Measurements from ENCODE around the gene AGAP2.

The AGAP2 gene

GRCh38 chr12:57738661-57739237 lies at the start of gene AGAP2:
TSS of gene AGAP2 (minus strand) at chr12:57738742. CDS start at chr12:57738246, 496 bp downstream.
- peak; percentile 64 for DNase-seq
- H3K36me3 ChIP-seq = no peaks in the 10 kb centered on the region
- H3K27ac ChIP-seq = no peak within 1 kb of the TSS
- H3K4me3 ChIP-seq (ENCODE audit: low read depth, low read length) = peak within 1 kb of the TSS; percentile 49
- peaks cover 20% of the 10 kb centered on the region for H3K27me3 ChIP-seq (ENCODE audit: insufficient read depth, low read depth, severe bottlenecking)
- TF ChIP-seq CTCF (IDR thresholded peaks at IDR 0.05; ENCODE audit: low read depth, low read length) = no peak
- H3K9me3 ChIP-seq (ENCODE audit: severe bottlenecking) = no peaks in the 10 kb centered on the region

GRCh38 chr12:57783861-57784260 lies 45.3 kb upstream of the AGAP2 start:
- H3K9me3 ChIP-seq (ENCODE audit: severe bottlenecking) = no peaks in the 10 kb centered on the region
- DNase-seq = no peak
- no peak overlapping the region for H3K4me3 ChIP-seq (ENCODE audit: low read depth, low read length)
- H3K27ac ChIP-seq = no peak overlapping the region
- no peak for TF ChIP-seq CTCF (IDR thresholded peaks at IDR 0.05; ENCODE audit: low read depth, low read length)
- H3K36me3 ChIP-seq = peaks cover 55% of the 10 kb centered on the region
- no peaks in the 10 kb centered on the region for H3K27me3 ChIP-seq (ENCODE audit: insufficient read depth, low read depth, severe bottlenecking)

GRCh38 chr12:57783466-57783801 lies 44.9 kb upstream of the AGAP2 start:
- Histone ChIP-seq H3K36me3 (peaks cover 53% of the 10 kb centered on the region), H3K27me3 (ENCODE audit: insufficient read depth, low read depth, severe bottlenecking) (no peaks in the 10 kb centered on the region), H3K27ac (no peak overlapping the region), H3K9me3 (ENCODE audit: severe bottlenecking) (no peaks in the 10 kb centered on the region), H3K4me3 (ENCODE audit: low read depth, low read length) (peak overlapping the region; percentile 93)
- TF ChIP-seq CTCF (IDR thresholded peaks at IDR 0.05; ENCODE audit: low read depth, low read length) = no peak
- DNase-seq = no peak

GRCh38 chr12:57782608-57783465 lies 44.3 kb upstream of the AGAP2 start, which contains the start of gene TSFM:
TSS of gene TSFM (plus strand) at chr12:57782787. CDS start at chr12:57782802, 15 bp downstream.
- Histone ChIP-seq H3K27ac (peak within 1 kb of the TSS; percentile 55), H3K36me3 (peaks cover 47% of the 10 kb centered on the region)
- peak; percentile 91 for TF ChIP-seq CTCF (IDR thresholded peaks at IDR 0.05; ENCODE audit: low read depth, low read length)

GRCh38 chr12:57782243-57782607 lies 43.7 kb upstream of the AGAP2 start:
- H3K4me3 ChIP-seq (ENCODE audit: low read depth, low read length) = no peak overlapping the region
- no peak for TF ChIP-seq CTCF (IDR thresholded peaks at IDR 0.05; ENCODE audit: low read depth, low read length)

More at GRCh38 chr12:57782608-57783465, 44.3 kb upstream of the AGAP2 start, which contains the start of gene TSFM:
- DNase-seq = peak; percentile 96
- peak within 1 kb of the TSS; percentile 93 for H3K4me3 ChIP-seq (ENCODE audit: low read depth, low read length)
- H3K27me3 ChIP-seq (ENCODE audit: insufficient read depth, low read depth, severe bottlenecking) = no peaks in the 10 kb centered on the region
- no peaks in the 10 kb centered on the region for H3K9me3 ChIP-seq (ENCODE audit: severe bottlenecking)

More at GRCh38 chr12:57782243-57782607, 43.7 kb upstream of the AGAP2 start:
- H3K9me3 ChIP-seq (ENCODE audit: severe bottlenecking) = no peaks in the 10 kb centered on the region
- DNase-seq = no peak
- H3K36me3 ChIP-seq = peaks cover 42% of the 10 kb centered on the region
- no peak overlapping the region for H3K27ac ChIP-seq
- no peaks in the 10 kb centered on the region for H3K27me3 ChIP-seq (ENCODE audit: insufficient read depth, low read depth, severe bottlenecking)

Measured in WERI-Rb-1 (cell line).